GM12892 (cell line): ENCODE data around the gene IL27RA.
"Not testable (repeated sequence)": the region's sequence is repeated elsewhere in the genome, so short reads cannot be mapped to it uniquely, and the experiment has no call there.

Source experiments
- DNase-seq: peaks from one replicate; pipeline ENCODE4 v3.0.0; 2011; ENCODE audit not compliant: insufficient read length
- FAIRE-seq: peaks from 2 replicates; lab custom pipeline; 2011; peaks lifted over from hg19 to GRCh38; lab: Jason Lieb, UNC
- POLR2A ChIP-seq: IDR thresholded peaks from 2 replicates; pipeline ENCODE4 v1.6.1; 2011; ENCODE audit warnings: low read depth, low read length, control low read depth
- POLR2AphosphoS5 ChIP-seq: IDR thresholded peaks from 2 replicates; pipeline ENCODE4 v1.6.1; 2011; ENCODE audit warnings: low read depth, low read length, control low read depth
- TAF1 ChIP-seq: IDR thresholded peaks from 2 replicates; pipeline ENCODE4 v1.6.1; 2011; ENCODE audit warnings: low read depth, mild to moderate bottlenecking, control low read depth, low read length, borderline replicate concordance

IL27RA gene

GRCh38 chr19:14003251-14004055 is 28.1 kb upstream of the IL27RA start:
- DNase-seq: no peak
- FAIRE-seq: no peak

DNA sequence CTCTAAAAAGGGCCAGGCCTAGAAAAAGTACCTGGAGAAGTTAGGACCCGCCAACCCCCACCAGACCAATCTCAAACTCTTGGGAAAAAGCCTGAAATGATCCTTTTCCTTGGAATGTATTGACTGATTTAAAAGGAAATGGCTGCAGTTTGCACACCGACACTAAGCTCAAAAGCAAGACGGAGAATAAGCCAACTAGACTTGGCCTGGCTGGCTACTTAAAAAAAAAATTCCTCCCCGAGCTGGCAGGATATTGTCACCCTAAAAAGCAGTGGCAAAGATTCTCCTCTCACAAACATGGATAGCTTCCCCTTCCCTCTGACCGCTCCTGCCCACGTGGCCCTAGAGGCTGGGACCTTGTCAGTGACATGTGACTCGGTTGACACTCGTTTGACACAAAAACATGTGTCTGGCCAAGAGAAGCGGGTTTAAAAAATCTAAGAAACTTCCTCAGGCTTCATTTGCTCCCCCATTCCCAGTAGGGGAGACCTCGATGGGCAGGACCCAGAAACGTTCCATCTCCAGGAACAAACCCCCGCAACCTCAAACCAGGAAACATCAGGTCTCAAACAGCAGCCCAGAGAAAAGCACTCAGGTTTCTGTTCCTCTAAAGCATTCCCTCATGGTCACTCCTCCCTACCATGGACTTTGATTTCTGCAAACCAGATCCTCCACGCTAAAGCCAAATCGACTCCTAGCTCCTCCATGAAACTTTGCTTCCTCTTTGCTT is 26.8 kb upstream of the IL27RA start:
- TF ChIP-seq POLR2A: no peak
- peak; percentile 87 for FAIRE-seq
- DNase-seq: no peak

More at GRCh38 chr19:14003251-14004055, 28.1 kb upstream of the IL27RA start:
- TF ChIP-seq POLR2A (no peak), POLR2AphosphoS5 (no peak), TAF1 (no peak)

GRCh38 chr19:14005349-14006084 is 26.0 kb upstream of the IL27RA start:
- TF ChIP-seq POLR2A (peak; percentile 69; the same call in 1 of the 2 replicates), TAF1 (no peak), POLR2AphosphoS5 (no peak)
- FAIRE-seq (peak; percentile 82), DNase-seq (peak; percentile 66)

DNA sequence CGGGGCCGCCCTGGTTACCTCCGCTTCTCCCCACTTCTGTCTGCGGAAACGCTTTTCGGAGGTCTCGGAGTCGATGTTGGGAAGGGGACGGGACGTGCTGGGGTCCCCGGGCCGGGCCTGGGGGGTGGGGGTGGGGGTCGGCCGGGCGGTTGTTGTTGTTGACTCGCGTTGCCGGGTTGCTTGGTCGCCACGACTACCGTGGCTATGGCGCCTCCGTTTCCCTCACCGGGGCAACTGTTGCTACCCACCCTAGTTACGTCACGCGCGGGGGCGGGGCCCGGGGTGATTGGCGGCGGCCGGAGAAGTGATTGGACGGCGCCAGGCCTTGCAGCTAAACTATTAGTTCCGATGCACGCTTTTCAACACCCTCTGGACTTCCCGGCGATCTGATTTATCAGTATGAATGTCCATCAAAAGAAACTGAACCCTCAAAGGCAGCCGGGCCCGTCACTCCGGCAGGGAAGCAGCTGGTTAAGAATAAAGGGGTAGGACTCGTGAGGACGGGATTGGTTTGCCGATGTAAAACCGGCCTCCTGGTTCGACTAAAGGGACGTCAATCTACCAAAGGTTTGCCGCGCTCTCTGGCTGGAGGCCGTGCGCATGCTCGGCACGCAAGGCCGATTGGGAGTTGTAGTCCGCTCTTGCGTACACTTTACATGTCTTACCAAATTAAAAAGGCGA is 25.3 kb upstream of the IL27RA start, which contains the start of gene RFX1:
Gene RFX1, minus strand, starts transcription at position 236 of the 681 bp plus-strand sequence. CDS start 12,477 bp downstream, outside the sequence.
- FAIRE-seq: peak; percentile 100

GRCh38 chr19:14006766-14007562 is 24.6 kb upstream of the IL27RA start:
- TF ChIP-seq TAF1: peak; percentile 35; the same call in 1 of the 2 replicates
- TF ChIP-seq POLR2AphosphoS5: peak; percentile 50; the same call in 1 of the 2 replicates
- TF ChIP-seq POLR2A: peak; percentile 81
- DNase-seq: no peak

More for the DNA sequence above, 25.3 kb upstream of the IL27RA start, which contains the start of gene RFX1:
- peak; percentile 75 for DNase-seq
- no peak for TF ChIP-seq POLR2A
- TF ChIP-seq TAF1: no peak

DNA sequence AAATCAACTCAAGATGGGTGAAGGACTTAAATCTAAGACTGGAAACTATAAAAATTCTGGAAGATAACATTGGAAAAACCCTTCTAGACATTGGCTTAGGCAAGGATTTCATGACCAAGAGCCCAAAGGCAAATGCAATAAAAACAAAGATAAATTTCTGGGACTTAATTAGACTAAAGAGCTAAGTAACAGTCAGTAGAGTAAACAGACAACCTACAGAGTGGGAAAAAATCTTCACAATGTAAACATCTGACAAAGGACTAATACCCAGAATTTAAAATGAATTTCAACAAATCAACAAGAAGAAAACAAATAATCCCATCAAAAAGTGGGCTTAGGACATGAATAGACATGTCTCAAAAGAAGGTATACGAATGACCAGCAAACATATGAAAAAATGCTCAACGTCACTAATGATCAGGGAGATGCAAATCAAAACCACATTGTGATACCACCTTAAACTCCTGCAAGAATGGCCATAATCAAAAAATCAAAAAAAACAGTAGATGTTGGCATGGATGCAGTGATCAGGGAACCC is 19.1 kb upstream of the IL27RA start:
- no peak for DNase-seq

More at GRCh38 chr19:14006766-14007562, 24.6 kb upstream of the IL27RA start:
- no peak for FAIRE-seq

DNA sequence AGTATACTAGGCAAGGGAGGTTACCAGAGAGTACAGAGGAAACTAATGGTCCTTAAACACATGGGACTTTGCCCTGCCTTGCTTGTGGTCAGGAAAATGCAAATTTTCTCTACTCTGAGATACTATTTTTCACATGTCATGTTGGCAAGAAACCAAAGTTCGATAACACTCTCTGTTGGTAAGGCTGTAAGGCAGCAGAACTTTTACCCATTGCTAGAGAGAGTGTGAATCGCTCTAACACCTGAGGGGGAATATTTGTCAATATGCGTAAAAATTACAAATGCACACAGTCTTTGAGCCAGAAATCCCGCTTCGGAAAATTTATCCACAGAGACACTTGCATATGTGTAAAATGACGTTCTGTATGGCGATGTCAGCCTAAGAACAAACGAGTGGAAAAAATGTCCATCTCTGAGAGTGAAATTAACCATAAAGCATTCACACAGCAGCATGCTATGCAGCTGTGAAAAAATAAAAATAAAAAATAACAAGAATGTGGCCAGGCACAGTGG is 16.0 kb upstream of the IL27RA start:
- DNase-seq (peak; percentile 42), FAIRE-seq (peak; percentile 84)
- no peak for TF ChIP-seq POLR2AphosphoS5
- TF ChIP-seq POLR2A: no peak
- no peak for TF ChIP-seq TAF1

More for the DNA sequence above, 19.1 kb upstream of the IL27RA start:
- FAIRE-seq: no peak
- TF ChIP-seq TAF1 (no peak), POLR2AphosphoS5 (no peak), POLR2A (no peak)

GRCh38 chr19:14019100-14019499 is 12.5 kb upstream of the IL27RA start:
- no peak for TF ChIP-seq POLR2A
- TF ChIP-seq POLR2AphosphoS5: no peak
- no peak for TF ChIP-seq TAF1
- FAIRE-seq (peak; percentile 46), DNase-seq (no peak)

DNA sequence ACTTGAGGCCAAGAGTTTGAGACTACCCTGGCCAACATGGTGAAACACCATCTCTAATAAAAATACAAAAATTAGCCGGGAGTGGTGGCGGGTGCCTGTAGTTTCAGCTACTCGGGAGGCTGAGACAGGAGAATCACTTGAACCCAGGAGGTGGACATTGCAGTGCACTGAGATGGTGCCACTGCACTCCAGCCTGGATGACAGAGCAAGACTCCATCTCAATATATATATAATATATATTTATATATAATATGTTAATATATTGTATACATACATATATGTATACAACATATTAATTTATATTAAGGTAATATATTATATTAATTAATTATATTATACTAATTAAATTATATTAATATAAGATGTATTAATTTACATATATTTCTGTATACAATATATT is 11.8 kb upstream of the IL27RA start:
- not testable (repeated sequence) for FAIRE-seq, DNase-seq

DNA sequence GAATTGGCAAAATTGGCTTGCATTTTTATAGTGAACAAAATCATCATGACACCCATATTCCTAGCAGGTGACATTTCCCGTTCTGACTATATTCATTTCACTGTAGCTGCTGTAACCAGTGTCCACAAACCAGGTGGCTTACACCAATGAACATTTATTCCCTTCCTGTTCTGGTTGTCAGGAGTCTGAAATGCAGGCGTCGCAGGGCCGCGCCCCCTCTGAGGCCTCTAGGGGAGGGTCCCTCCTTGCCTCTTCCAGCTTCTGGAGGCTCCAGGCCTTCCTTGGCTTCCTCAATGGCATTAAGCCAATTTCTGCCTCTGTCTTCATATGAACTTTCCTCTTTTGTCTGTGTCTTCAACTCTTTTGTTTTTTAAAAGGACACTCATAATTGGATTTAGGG is 10.1 kb upstream of the IL27RA start:
- DNase-seq (no peak), FAIRE-seq (no peak)
- TF ChIP-seq POLR2AphosphoS5: no peak
